Measurements from ENCODE around the gene NOS3.

Gene NOS3

GRCh38 chr7:151019130-151019447 lies 28.3 kb downstream of the NOS3 start (continued):
- TF ChIP-seq PRDM10 (tag by site-specific recombination; IDR thresholded peaks at IDR 0.05), result no peak
- no peak for TF ChIP-seq ZBTB26 (tag by site-specific recombination; optimal IDR thresholded peaks at IDR 0.05)
- no peak for TF ChIP-seq ZNF785 (tag by site-specific recombination; IDR thresholded peaks at IDR 0.05)
- no peak for TF ChIP-seq ZBTB44 (tag by site-specific recombination; IDR thresholded peaks at IDR 0.05)
- TF ChIP-seq MEIS1 (CRISPR knock-in tag; IDR thresholded peaks at IDR 0.05; ENCODE audit: borderline replicate concordance), result no peak
- TF ChIP-seq ZNF274 (IDR thresholded peaks at IDR 0.05; ENCODE audit: low read length), result no peak
- TF ChIP-seq ZNF274 (tag by site-specific recombination; IDR thresholded peaks at IDR 0.05; ENCODE audit: borderline replicate concordance), result no peak
- TF ChIP-seq ZNF571 (tag by site-specific recombination; IDR thresholded peaks at IDR 0.05), result no peak

DNA sequence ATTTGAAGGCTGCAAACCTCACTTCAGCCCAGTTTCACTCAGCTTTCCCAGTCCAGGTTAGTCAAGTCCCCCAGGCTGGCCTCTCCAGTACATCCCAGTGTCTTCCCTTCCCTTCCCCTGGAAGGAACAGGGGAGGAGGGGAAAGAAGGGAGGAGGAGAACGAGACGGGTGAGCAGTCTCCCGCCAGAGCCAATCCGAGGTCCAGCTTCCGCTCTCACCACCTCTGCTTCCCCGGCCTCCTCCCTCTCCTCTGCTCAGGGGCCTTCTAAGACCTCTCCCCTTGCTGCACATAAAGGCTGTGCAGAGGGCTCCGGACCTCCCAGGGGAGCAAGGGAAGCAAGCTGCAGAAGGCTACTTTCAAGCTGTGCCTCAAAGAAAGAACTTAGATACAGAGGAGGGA lies 29.4 kb downstream of the NOS3 start:
- no peaks in the 10 kb centered on the region for H3K36me3 ChIP-seq (ENCODE audit: control insufficient read depth in 2 of 2, insufficient read depth in 1 of 2, low read length in 2 of 2)
- POLR2A ChIA-PET, result interaction anchor here (1.3 kb wide), 1 partner anchor 93 kb away, joined by 3 read pairs; no protein-coding TSS in a partner anchor
- H3K4me3 ChIP-seq (ENCODE audit: low read depth, low read length), result no peak overlapping the region
- CTCF ChIA-PET, result interaction anchor here (0.6 to 3.1 kb wide), 8 partner anchors 11 to 207 kb away, joined by 3 to 26 read pairs (median 3); no protein-coding TSS in a partner anchor
- no peaks in the 10 kb centered on the region for H3K9me3 ChIP-seq (ENCODE audit: control insufficient read depth, insufficient read depth, low read depth, low read length)
- H3K4me1 ChIP-seq (ENCODE audit: control insufficient read depth, insufficient read depth, low read length), result no peaks in the 10 kb centered on the region
- TF ChIP-seq ZNF423 (tag by site-specific recombination; IDR thresholded peaks at IDR 0.05) (no peak), KLF8 (tag by site-specific recombination; IDR thresholded peaks at IDR 0.05) (no peak), ZNF707 (tag by site-specific recombination; IDR thresholded peaks at IDR 0.05) (no peak), ZNF341 (tag by site-specific recombination; IDR thresholded peaks at IDR 0.05; ENCODE audit: low read depth) (peak; percentile 70), ZNF184 (tag by site-specific recombination; IDR thresholded peaks at IDR 0.05) (no peak), ZNF302 (tag by site-specific recombination; IDR thresholded peaks at IDR 0.05; ENCODE audit: low read depth) (no peak), ZNF664 (tag by site-specific recombination; IDR thresholded peaks at IDR 0.05) (no peak)
- H3K27ac ChIP-seq (ENCODE audit: extremely low read depth, low read depth, low read length), result no peak overlapping the region

- Histone ChIP-seq H3K36me3 (ENCODE audit: control insufficient read depth in 2 of 2, insufficient read depth in 1 of 2, low read length in 2 of 2) (no peaks in the 10 kb centered on the region), H3K27ac (ENCODE audit: extremely low read depth, low read depth, low read length) (no peak overlapping the region), H3K4me1 (ENCODE audit: control insufficient read depth, insufficient read depth, low read length) (no peaks in the 10 kb centered on the region), H3K4me3 (ENCODE audit: low read depth, low read length) (no peak overlapping the region), H3K9me3 (ENCODE audit: control insufficient read depth, insufficient read depth, low read depth, low read length) (no peaks in the 10 kb centered on the region)
- CTCF ChIA-PET, result interaction anchor here (0.6 to 5.6 kb wide), 3 partner anchors 11 to 555 kb away, joined by 3 to 22 read pairs (median 3); no protein-coding TSS in a partner anchor
- TF ChIP-seq ZNF664 (tag by site-specific recombination; IDR thresholded peaks at IDR 0.05) (no peak), ZNF843 (tag by site-specific recombination; IDR thresholded peaks at IDR 0.05) (no peak), ZNF121 (tag by site-specific recombination; IDR thresholded peaks at IDR 0.05) (no peak), RBAK (tag by site-specific recombination; IDR thresholded peaks at IDR 0.05) (no peak), ZNF394 (tag by site-specific recombination; IDR thresholded peaks at IDR 0.05; ENCODE audit: borderline replicate concordance) (no peak), ZNF23 (tag by site-specific recombination; IDR thresholded peaks at IDR 0.05; ENCODE audit: borderline replicate concordance) (no peak), ZNF112 (tag by site-specific recombination; IDR thresholded peaks at IDR 0.05) (no peak), ZNF184 (tag by site-specific recombination; IDR thresholded peaks at IDR 0.05) (no peak), ZNF16 (tag by site-specific recombination; IDR thresholded peaks at IDR 0.05; ENCODE audit: low read depth) (no peak)
- TF ChIP-seq, protein P1, sequence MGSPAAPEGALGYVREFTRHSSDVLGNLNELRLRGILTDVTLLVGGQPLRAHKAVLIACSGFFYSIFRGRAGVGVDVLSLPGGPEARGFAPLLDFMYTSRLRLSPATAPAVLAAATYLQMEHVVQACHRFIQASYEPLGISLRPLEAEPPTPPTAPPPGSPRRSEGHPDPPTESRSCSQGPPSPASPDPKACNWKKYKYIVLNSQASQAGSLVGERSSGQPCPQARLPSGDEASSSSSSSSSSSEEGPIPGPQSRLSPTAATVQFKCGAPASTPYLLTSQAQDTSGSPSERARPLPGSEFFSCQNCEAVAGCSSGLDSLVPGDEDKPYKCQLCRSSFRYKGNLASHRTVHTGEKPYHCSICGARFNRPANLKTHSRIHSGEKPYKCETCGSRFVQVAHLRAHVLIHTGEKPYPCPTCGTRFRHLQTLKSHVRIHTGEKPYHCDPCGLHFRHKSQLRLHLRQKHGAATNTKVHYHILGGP (tag by site-specific recombination; IDR thresholded peaks at IDR 0.05), result no peak
- POLR2A ChIA-PET, result no interaction called here
Measured at GRCh38 chr7:151023232-151023631, 32.4 kb downstream of the NOS3 start.

Data from HEK293 (cell line).